Natural killer cell (primary cell): ENCODE results near the gene PIGZ. TPM values are rescaled to one million over a fixed set of nuclear protein-coding genes. Genes with fewer than 3 reads are reported as not detected.

Experiments
- ATAC-seq, 3 donors: fragments of 150-1000 bp in 2 of 3; fragments of 200-7000 bp in 1 of 3; cut with Tn5 transposase; 1 replicate in 1 of 3; 2 replicates in 2 of 3; pipeline ENCODE4 v1.10.0; 2021; ENCODE audit warnings: mild to moderate bottlenecking in 2 of 3, moderate library complexity in 2 of 3
- DNase-seq, 2 donors: peaks; one replicate each; pipeline versions ENCODE4 v3.0.0 to v3.0.0-alpha.2; 2013 to 2021; ENCODE audit warnings: mixed read lengths in 1 of 2
- H3K27ac ChIP-seq: one replicate; pipeline ENCODE4 v1.5.1; 2013; ENCODE audit warnings: mild to moderate bottlenecking, low read length
- H3K27me3 ChIP-seq: one replicate; pipeline ENCODE4 v1.6.1; 2013; ENCODE audit warnings: low read length; ENCODE audit not compliant: control insufficient read depth, insufficient read depth
- H3K36me3 ChIP-seq: one replicate; pipeline ENCODE4 v1.6.1; 2013; ENCODE audit warnings: low read length; ENCODE audit not compliant: control insufficient read depth, insufficient read depth
- H3K4me1 ChIP-seq: one replicate; pipeline ENCODE4 v1.6.1; 2013; ENCODE audit warnings: low read length; ENCODE audit not compliant: control insufficient read depth, insufficient read depth
- H3K4me3 ChIP-seq: one replicate; pipeline ENCODE4 v1.5.1; 2013; ENCODE audit warnings: low read length
- H3K9me3 ChIP-seq: one replicate; pipeline ENCODE4 v1.6.1; 2013; ENCODE audit warnings: low read length; ENCODE audit not compliant: control insufficient read depth, insufficient read depth
- H3K27ac Mint-ChIP-seq, 2 donors: one replicate each; pipeline ENCODE4 v1.8.0; 2022; ENCODE audit warnings: mild to moderate bottlenecking in 2 of 2, mixed read lengths in 2 of 2, moderate library complexity in 1 of 2
- H3K27me3 Mint-ChIP-seq, 2 donors: one replicate each; pipeline ENCODE4 v1.8.0; 2022; ENCODE audit warnings: low read depth in 2 of 2, mixed read lengths in 2 of 2
- H3K36me3 Mint-ChIP-seq: one replicate; pipeline ENCODE4 v1.8.0; 2022; ENCODE audit warnings: mixed read lengths
- H3K4me1 Mint-ChIP-seq, 2 donors: one replicate each; pipeline ENCODE4 v1.8.0; 2022; ENCODE audit warnings: mixed read lengths in 2 of 2
- H3K4me3 Mint-ChIP-seq: one replicate; pipeline ENCODE4 v1.8.0; 2022; ENCODE audit warnings: mild to moderate bottlenecking, moderate library complexity, mixed read lengths
- H3K9me3 Mint-ChIP-seq, 2 donors: one replicate each; pipeline ENCODE4 v1.8.0; 2022; ENCODE audit warnings: mixed read lengths in 2 of 2
- CTCF ChIP-seq: fragments of 200-600 bp; IDR thresholded peaks from one replicate; pipeline ENCODE4 v1.8.0; 2022; ENCODE audit warnings: antibody characterized with exemption
- WGBS: methylation state at CpG from one replicate; pipeline ENCODE4 v1.1.7; 2013; ENCODE audit warnings: missing lambda C conversion rate; ENCODE audit not compliant: insufficient coverage; 5-methylcytosine and 5-hydroxymethylcytosine counted together
- intact Hi-C: fragments of 100-400 bp; cut with micrococcal nuclease; formaldehyde crosslinking; loops from one replicate; pipeline ENCODE4 v1.14.2; 2022
- total RNA-seq, 4 donors: library from RNA; stranded (reverse); fragments of 120-200 nt in 1 of 4; gene quantifications; one replicate each; pipeline versions ENCODE4 v1.2.3 to v1.2.4, GENCODE V29; 2013 to 2022

The PIGZ gene
- total RNA-seq, 3 donors from 2014 or later (not counting 1 experiment from before 2014, with no cell fraction given), result 2.2 to 2.3 (median 2.2) TPM

GRCh38 chr3:196942915-196943277 is 25.7 kb downstream of the PIGZ start:
- Histone ChIP-seq H3K27ac (peak overlapping the region; percentile 78), H3K4me3 (peak overlapping the region; percentile 80), H3K27me3 (no peaks in the 10 kb centered on the region), H3K36me3 (peaks cover 13% of the 10 kb centered on the region), H3K4me1 (peaks cover 25% of the 10 kb centered on the region), H3K9me3 (no peaks in the 10 kb centered on the region)
- Mint-ChIP-seq H3K27ac (peak overlapping the region; percentile 90 to 98), H3K4me3 (peak overlapping the region; percentile 98), H3K9me3 (no peaks in the 10 kb centered on the region), H3K27me3 (no peaks in the 10 kb centered on the region), H3K4me1 (peaks cover 36 to 39% of the 10 kb centered on the region in 2 donors), H3K36me3 (peaks cover 3% of the 10 kb centered on the region)
- DNase-seq, result peak in 1 of 2 donors; percentile 41
- peak in 1 of 3 donors; percentile 0 for ATAC-seq
- intact Hi-C loops, result loop anchor here (1.0 kb wide), 3 partner anchors 76 to 375 kb away; partner anchors contain the start of genes FBXO45, SENP5 and WDR53
- WGBS, result under 1% methylated on average over 25 of the region's 25 CpGs
- no peak for TF ChIP-seq CTCF

GRCh38 chr3:196942226-196942914 is 26.3 kb downstream of the PIGZ start, which contains the start of gene NCBP2:
Gene NCBP2, minus strand, starts transcription at chr3:196942528. Its CDS starts 25 bp downstream, at chr3:196942503.
- DNase-seq, result peak; percentile 100
- H3K4me3 Mint-ChIP-seq, result peak within 1 kb of the TSS; percentile 98
- intact Hi-C loops, result loop anchor here (1.0 kb wide), 3 partner anchors 75 to 374 kb away; partner anchors contain the start of genes FBXO45, SENP5 and WDR53
- Histone ChIP-seq H3K4me3 (peak within 1 kb of the TSS; percentile 80), H3K36me3 (peaks cover 18% of the 10 kb centered on the region), H3K4me1 (peaks cover 25% of the 10 kb centered on the region), H3K27me3 (no peaks in the 10 kb centered on the region), H3K27ac (peak within 1 kb of the TSS; percentile 89), H3K9me3 (no peaks in the 10 kb centered on the region)
- peak; percentile 60 for TF ChIP-seq CTCF
- ATAC-seq, result peak; percentile 91 to 97 (median 94)
- H3K4me1 Mint-ChIP-seq, result peaks cover 36 to 39% of the 10 kb centered on the region in 2 donors
- H3K36me3 Mint-ChIP-seq, result peaks cover 8% of the 10 kb centered on the region
- WGBS, result under 1% methylated on average over 77 of the region's 77 CpGs
- H3K9me3 Mint-ChIP-seq, result no peaks in the 10 kb centered on the region
- no peaks in the 10 kb centered on the region for H3K27me3 Mint-ChIP-seq
- H3K27ac Mint-ChIP-seq, result peak within 1 kb of the TSS; percentile 90 to 98

GRCh38 chr3:196941729-196942225 is 26.9 kb downstream of the PIGZ start:
- no peaks in the 10 kb centered on the region for H3K27me3 ChIP-seq
- Mint-ChIP-seq H3K4me1 (peaks cover 36 to 39% of the 10 kb centered on the region in 2 donors), H3K4me3 (peak overlapping the region; percentile 98), H3K9me3 (no peaks in the 10 kb centered on the region), H3K27ac (peak overlapping the region; percentile 90 to 98), H3K36me3 (peaks cover 12% of the 10 kb centered on the region), H3K27me3 (no peaks in the 10 kb centered on the region)
- no peak for TF ChIP-seq CTCF
- peak overlapping the region; percentile 80 for H3K4me3 ChIP-seq
- no peaks in the 10 kb centered on the region for H3K9me3 ChIP-seq
- intact Hi-C loops, result loop anchor here (1.0 kb wide), 3 partner anchors 74 to 373 kb away; partner anchors contain the start of genes FBXO45, SENP5 and WDR53
- peaks cover 25% of the 10 kb centered on the region for H3K4me1 ChIP-seq
- H3K36me3 ChIP-seq, result peaks cover 24% of the 10 kb centered on the region
- WGBS, result under 1% methylated on average over 31 of the region's 31 CpGs
- peak overlapping the region; percentile 89 for H3K27ac ChIP-seq
- DNase-seq (peak in 1 of 2 donors; percentile 77), ATAC-seq (peak; percentile 37 to 40 (median 40))
